Measurements from ENCODE around the gene SFR1. TPM values are rescaled to one million over a fixed set of nuclear protein-coding genes. Genes with fewer than 3 reads are reported as not detected.

SFR1 gene
- total RNA-seq, 1 experiment from 2014 or later = 8.9 TPM

DNA sequence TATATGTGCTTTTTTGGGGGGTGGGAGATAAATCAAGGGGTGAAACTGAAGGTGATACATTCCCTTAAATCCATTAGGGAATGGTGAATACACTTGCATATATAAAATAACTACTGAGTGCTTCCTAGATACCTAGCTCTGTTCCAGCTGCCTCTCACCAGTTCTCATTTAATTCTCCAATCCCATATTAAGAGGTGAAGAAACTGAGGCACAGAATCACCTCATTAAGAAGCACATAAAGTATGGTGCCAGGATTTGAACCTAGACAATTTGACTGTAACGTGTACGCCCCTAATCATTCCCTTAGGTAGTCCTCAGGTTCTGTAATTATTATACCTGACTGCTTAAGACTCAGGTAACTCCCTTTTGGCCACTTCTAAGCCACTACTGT lies 1.5 kb upstream of the SFR1 start:
- CTCF ChIA-PET = interaction anchor here (0.6 to 7.4 kb wide), 15 partner anchors 13 to 232 kb away, joined by 3 to 157 read pairs (median 6); no protein-coding TSS in a partner anchor
- Mint-ChIP-seq H3K4me1 (ENCODE audit: insufficient read depth, unreplicated experiment) (peaks cover 51% of the 10 kb centered on the region), H3K27ac (ENCODE audit: low read depth, unreplicated experiment) (peak overlapping the region; percentile 99), H3K4me3 (ENCODE audit: unreplicated experiment) (peak overlapping the region; percentile 79), H3K36me3 (ENCODE audit: insufficient read depth, unreplicated experiment) (peaks cover 6% of the 10 kb centered on the region), H3K9me3 (ENCODE audit: unreplicated experiment) (no peaks in the 10 kb centered on the region), H3K27me3 (ENCODE audit: insufficient read depth, unreplicated experiment) (no peaks in the 10 kb centered on the region)
- intact Hi-C loops (cut with micrococcal nuclease) = loop anchor here (5.0 kb wide), 1 partner anchor 232 kb away; the partner anchor contains the start of gene CFAP58
- TF ChIP-seq, protein P1, sequence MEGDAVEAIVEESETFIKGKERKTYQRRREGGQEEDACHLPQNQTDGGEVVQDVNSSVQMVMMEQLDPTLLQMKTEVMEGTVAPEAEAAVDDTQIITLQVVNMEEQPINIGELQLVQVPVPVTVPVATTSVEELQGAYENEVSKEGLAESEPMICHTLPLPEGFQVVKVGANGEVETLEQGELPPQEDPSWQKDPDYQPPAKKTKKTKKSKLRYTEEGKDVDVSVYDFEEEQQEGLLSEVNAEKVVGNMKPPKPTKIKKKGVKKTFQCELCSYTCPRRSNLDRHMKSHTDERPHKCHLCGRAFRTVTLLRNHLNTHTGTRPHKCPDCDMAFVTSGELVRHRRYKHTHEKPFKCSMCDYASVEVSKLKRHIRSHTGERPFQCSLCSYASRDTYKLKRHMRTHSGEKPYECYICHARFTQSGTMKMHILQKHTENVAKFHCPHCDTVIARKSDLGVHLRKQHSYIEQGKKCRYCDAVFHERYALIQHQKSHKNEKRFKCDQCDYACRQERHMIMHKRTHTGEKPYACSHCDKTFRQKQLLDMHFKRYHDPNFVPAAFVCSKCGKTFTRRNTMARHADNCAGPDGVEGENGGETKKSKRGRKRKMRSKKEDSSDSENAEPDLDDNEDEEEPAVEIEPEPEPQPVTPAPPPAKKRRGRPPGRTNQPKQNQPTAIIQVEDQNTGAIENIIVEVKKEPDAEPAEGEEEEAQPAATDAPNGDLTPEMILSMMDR (IDR thresholded peaks at IDR 0.05; ENCODE audit: unreplicated experiment) = no peak
- TSS peak; percentile 73 for BruUV-seq (replicated peaks)
- POLR2A ChIA-PET = interaction anchor here (0.6 to 14.6 kb wide), 29 partner anchors 8 to 362 kb away, joined by 3 to 1749 read pairs (median 7); partner anchors contain the start of genes CFAP43, COL17A1, GSTO1 and SLK
- DNase-seq (ENCODE audit: unreplicated experiment) = no peak

DNA sequence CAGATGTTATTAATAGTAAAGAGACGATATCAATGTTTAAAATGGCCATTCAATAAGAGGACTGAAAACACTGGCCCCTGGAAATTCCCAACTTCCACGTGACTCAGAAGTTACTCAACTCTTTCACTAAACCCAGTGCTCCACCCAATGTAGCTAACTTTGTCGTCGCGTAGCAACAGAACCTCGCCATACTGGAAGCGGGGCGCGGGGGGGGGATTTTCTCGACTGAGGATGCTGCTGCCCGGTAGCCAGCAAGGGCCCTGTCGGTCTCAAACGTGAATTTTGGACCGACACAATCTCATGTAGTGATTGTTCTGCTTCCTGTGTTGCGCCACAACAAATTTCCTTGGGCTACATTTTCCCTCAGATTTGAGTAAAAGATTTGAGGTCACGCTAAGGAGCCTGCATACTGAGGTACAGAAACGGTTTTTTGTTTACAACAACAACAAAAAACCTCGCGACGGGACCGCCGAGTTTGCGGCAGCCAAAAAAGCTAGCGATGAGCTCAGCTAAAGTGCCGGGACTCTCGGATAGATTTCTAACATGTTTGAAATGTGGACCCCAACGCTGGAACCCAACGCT lies 977 bp upstream of the SFR1 start:
- Mint-ChIP-seq H3K27ac (ENCODE audit: low read depth, unreplicated experiment) (peak overlapping the region; percentile 99), H3K36me3 (ENCODE audit: insufficient read depth, unreplicated experiment) (peaks cover 11% of the 10 kb centered on the region), H3K4me1 (ENCODE audit: insufficient read depth, unreplicated experiment) (peaks cover 51% of the 10 kb centered on the region), H3K27me3 (ENCODE audit: insufficient read depth, unreplicated experiment) (no peaks in the 10 kb centered on the region), H3K9me3 (ENCODE audit: unreplicated experiment) (no peaks in the 10 kb centered on the region), H3K4me3 (ENCODE audit: unreplicated experiment) (peak overlapping the region; percentile 79)
- BruUV-seq (replicated peaks) = TSS peak; percentile 27
- CTCF ChIA-PET = interaction anchor here (0.6 to 7.4 kb wide), 21 partner anchors 12 to 249 kb away, joined by 3 to 157 read pairs (median 4); no protein-coding TSS in a partner anchor
- TF ChIP-seq, protein P1 (IDR thresholded peaks at IDR 0.05; ENCODE audit: unreplicated experiment) = no peak
- DNase-seq (ENCODE audit: unreplicated experiment) = peak; percentile 97
- intact Hi-C loops (cut with micrococcal nuclease) = loop anchor here (1.0 to 5.0 kb wide), 2 partner anchors 36 to 231 kb away; partner anchors contain the start of genes CFAP58 and COL17A1
- POLR2A ChIA-PET = interaction anchor here (0.6 to 14.6 kb wide), 42 partner anchors 9 to 266 kb away, joined by 3 to 1749 read pairs (median 6); partner anchors contain the start of genes CFAP43, COL17A1, GSTO1 and GSTO2

DNA sequence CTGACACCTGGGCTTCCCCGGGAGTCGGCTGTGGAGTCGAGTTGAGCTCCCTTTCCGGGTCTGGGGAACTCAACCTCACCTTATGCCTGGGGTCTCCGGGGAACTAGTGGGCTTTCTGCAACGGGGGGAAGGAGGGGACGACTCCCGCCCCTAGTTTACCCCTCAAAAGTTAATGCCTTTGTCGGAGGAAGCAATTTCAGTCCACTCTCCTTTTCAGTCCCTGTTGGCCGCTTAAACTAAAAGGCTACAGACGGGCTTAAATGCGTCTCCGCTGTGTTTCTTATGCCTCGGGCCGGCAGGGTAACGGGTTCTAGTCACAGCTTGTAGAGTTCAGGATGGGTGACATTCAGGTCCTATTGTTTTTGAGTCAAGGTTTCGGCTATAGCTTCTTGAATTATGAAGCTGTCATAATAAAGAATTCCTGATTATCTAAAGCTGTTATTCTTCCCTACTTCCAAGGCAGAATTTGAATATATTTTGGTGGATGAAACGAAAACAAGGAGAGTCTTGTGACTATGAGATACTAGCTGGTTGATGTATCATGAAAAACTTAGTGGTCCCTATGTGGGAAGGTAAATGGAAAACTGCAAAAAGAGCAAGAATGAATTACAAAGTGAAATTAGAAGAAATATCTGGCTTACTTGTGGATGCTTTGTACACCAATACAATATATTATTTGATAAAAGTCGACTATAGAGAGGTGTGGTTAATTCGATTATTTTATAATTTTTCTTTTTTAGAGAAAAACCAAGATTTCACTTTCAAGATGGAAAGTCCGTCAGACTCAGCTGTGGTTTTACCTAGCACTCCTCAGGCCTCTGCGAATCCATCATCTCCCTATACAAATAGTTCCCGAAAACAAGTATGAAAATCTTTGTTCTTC lies 495 bp downstream of the SFR1 start:
- no peak for DNase-seq (ENCODE audit: unreplicated experiment)
- Mint-ChIP-seq H3K4me1 (ENCODE audit: insufficient read depth, unreplicated experiment) (peaks cover 37% of the 10 kb centered on the region), H3K27ac (ENCODE audit: low read depth, unreplicated experiment) (peak overlapping the region; percentile 99), H3K27me3 (ENCODE audit: insufficient read depth, unreplicated experiment) (no peaks in the 10 kb centered on the region), H3K4me3 (ENCODE audit: unreplicated experiment) (peak overlapping the region; percentile 79), H3K9me3 (ENCODE audit: unreplicated experiment) (no peaks in the 10 kb centered on the region), H3K36me3 (ENCODE audit: insufficient read depth, unreplicated experiment) (peaks cover 18% of the 10 kb centered on the region)
- intact Hi-C loops (cut with micrococcal nuclease) = loop anchor here (1.0 to 5.0 kb wide), 7 partner anchors 73 to 410 kb away; partner anchors contain the start of gene CFAP58
- CTCF ChIA-PET = interaction anchor here (0.6 to 7.4 kb wide), 27 partner anchors 13 to 246 kb away, joined by 3 to 157 read pairs (median 4); no protein-coding TSS in a partner anchor
- POLR2A ChIA-PET = interaction anchor here (0.5 to 14.6 kb wide), 43 partner anchors 8 to 365 kb away, joined by 3 to 1749 read pairs (median 6); partner anchors contain the start of genes CFAP43, COL17A1, GSTO1 and GSTO2
- TF ChIP-seq, protein P1 (IDR thresholded peaks at IDR 0.05; ENCODE audit: unreplicated experiment) = no peak
- BruUV-seq (replicated peaks) = no TSS peak
